ENCODE measurements around the gene MCU.

DNA sequence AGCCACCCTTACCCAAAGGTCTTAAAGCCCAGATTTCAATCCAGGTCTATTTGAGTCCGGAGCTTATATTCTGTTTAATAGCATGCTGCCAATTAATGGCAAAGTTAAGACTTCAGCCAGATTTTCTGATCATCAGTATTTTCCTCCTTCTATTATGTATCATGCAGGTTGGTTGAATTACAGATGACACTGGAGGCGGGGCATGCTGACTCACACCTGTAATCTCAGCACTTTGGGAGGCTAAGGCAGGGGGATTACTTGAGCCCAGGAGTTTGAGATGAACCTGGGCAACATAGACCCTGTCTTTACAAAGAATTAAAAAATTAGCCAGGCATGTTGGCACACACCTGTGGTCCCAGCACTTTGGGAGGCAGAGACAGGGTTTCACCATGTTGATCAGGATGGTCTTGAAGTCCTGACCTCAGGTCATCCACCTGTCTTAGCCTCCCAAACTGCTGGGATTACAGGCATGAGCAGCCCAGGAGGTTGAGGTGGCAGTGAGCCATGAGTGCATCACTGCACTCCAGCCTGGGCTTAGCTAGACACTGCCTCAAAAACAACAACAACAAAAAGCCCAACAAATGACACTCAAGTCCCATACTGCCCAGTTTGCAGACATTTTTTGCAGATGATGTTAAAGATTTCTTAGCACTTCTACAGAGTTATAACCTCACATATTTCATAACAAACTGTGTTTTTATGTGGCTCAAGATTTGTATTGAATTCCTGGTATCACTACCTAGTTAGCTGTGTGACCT, 62.5 kb downstream of the MCU start:
- TF ChIP-seq, protein P1, sequence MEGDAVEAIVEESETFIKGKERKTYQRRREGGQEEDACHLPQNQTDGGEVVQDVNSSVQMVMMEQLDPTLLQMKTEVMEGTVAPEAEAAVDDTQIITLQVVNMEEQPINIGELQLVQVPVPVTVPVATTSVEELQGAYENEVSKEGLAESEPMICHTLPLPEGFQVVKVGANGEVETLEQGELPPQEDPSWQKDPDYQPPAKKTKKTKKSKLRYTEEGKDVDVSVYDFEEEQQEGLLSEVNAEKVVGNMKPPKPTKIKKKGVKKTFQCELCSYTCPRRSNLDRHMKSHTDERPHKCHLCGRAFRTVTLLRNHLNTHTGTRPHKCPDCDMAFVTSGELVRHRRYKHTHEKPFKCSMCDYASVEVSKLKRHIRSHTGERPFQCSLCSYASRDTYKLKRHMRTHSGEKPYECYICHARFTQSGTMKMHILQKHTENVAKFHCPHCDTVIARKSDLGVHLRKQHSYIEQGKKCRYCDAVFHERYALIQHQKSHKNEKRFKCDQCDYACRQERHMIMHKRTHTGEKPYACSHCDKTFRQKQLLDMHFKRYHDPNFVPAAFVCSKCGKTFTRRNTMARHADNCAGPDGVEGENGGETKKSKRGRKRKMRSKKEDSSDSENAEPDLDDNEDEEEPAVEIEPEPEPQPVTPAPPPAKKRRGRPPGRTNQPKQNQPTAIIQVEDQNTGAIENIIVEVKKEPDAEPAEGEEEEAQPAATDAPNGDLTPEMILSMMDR (IDR thresholded peaks at IDR 0.05) = no peak
- TF ChIP-seq POLR2A (IDR thresholded peaks at IDR 0.05) = no peak
